ENCODE data around the gene ADCK2.

DNA sequence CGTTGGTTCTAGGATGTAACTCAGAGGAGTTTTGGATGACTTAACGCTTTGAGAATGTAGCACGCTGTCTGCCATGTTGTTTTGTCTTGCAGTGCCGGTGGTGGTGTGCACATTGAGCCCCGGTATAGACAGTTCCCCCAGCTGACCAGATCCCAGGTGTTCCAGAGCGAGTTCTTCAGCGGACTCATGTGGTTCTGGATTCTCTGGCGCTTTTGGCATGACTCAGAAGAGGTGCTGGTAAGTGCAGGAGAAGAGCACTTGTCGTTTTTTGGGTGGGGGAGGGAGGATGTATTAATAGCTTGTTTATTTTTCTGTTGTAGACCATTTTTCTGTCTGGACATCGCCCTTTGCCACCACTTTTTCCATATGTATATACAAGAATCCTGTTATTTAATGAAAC lies 30.0 kb downstream of the ADCK2 start:
- TF ChIP-seq CTCF (IDR thresholded peaks at IDR 0.05) (no peak), POLR2AphosphoS5 (IDR thresholded peaks at IDR 0.05) (no peak), POLR2A (IDR thresholded peaks at IDR 0.05; ENCODE audit: low read depth) (no peak), EP300 (IDR thresholded peaks at IDR 0.05) (no peak)
